A549 (cell line): ENCODE data around the gene SYNE2. TPM values are rescaled to one million over a fixed set of nuclear protein-coding genes. Genes with fewer than 3 reads are reported as not detected.
"Not testable (repeated sequence)": the region's sequence is repeated elsewhere in the genome, so short reads cannot be mapped to it uniquely, and the experiment has no call there.

Source experiments
- ATAC-seq, 2 experiments: fragments of 200-7000 bp in 1 of 2; fragments of >200 bp in 1 of 2; cut with Nextera tagmentation in 1 of 2; cut with Tn5 transposase in 1 of 2; 3 replicates each; pipeline versions ENCODE4 v1.8.0 to v1.9.1; 2018 to 2020; ENCODE audit warnings: mild to moderate bottlenecking in 1 of 2, moderate library complexity in 1 of 2
- CTCF ChIA-PET: fragments of 300-600 bp; sonication (Branson Sonifier 250); formaldehyde crosslinking; extraction: SDS; loops from one replicate; lab custom pipeline; 2021; ENCODE audit warnings: antibody characterized with exemption, inconsistent platforms; lab: Yijun Ruan, JAX
- POLR2A ChIA-PET: fragments of 350-600 bp; formaldehyde crosslinking; extraction: SDS; loops from one replicate; lab custom pipeline; 2021; ENCODE audit warnings: antibody characterized with exemption, inconsistent platforms; lab: Yijun Ruan, JAX
- DNase-seq, 2 experiments: peaks; one replicate each; pipeline versions ENCODE4 v3.0.0 to v3.0.0-alpha.2; 2011 to 2016; ENCODE audit warnings: low read depth in 1 of 2, low spot score in 1 of 2
- FAIRE-seq: peaks from 2 replicates; lab custom pipeline; 2011; peaks lifted over from hg19 to GRCh38; lab: Jason Lieb, UNC
- H3K27ac ChIP-seq, 2 experiments: fragments of >200 bp; sonication (Bioruptor Twin); formaldehyde crosslinking; 3 replicates each; pipeline ENCODE4 v1.5.1; 2016 to 2017
- H3K4me1 ChIP-seq: fragments of >200 bp; sonication (Bioruptor Twin); formaldehyde crosslinking; 3 replicates; pipeline ENCODE4 v1.6.1; 2016
- H3K4me2 ChIP-seq: fragments of >200 bp; sonication (Bioruptor Twin); formaldehyde crosslinking; 3 replicates; pipeline ENCODE4 v1.6.1; 2016
- H3K4me3 ChIP-seq: fragments of >200 bp; sonication (Bioruptor Twin); formaldehyde crosslinking; 3 replicates; pipeline ENCODE4 v1.5.1; 2016
- H3K9me3 ChIP-seq: fragments of >200 bp; sonication (Bioruptor Twin); formaldehyde crosslinking; 3 replicates; pipeline ENCODE4 v1.6.1; 2016
- ATOH8 ChIP-seq: fragments of 250-450 bp; sonication (Bioruptor Pico); IDR thresholded peaks from 2 replicates; pipeline ENCODE4 v1.5.0; 2020; ENCODE audit warnings: low read depth, mild to moderate bottlenecking, moderate library complexity
- BHLHE40 ChIP-seq: IDR thresholded peaks from 2 replicates; pipeline ENCODE4 v1.6.1; 2012; ENCODE audit warnings: low read depth, low read length, inconsistent platforms
- CBX2 ChIP-seq: fragments of 200-600 bp; sonication (generic); IDR thresholded peaks from 2 replicates; pipeline ENCODE4 v1.6.1; 2016; ENCODE audit warnings: low read depth, mild to moderate bottlenecking, borderline replicate concordance
- CBX8 ChIP-seq: fragments of 200-600 bp; sonication (generic); IDR thresholded peaks from 2 replicates; pipeline ENCODE4 v1.6.1; 2016
- CHD2 ChIP-seq: fragments of 150-350 bp; IDR thresholded peaks from 2 replicates; pipeline ENCODE4 v1.6.1; 2014; ENCODE audit warnings: low read length; ENCODE audit not compliant: partially characterized antibody
- CHD4 ChIP-seq: fragments of 200-600 bp; sonication (generic); IDR thresholded peaks from 2 replicates; pipeline ENCODE4 v1.6.1; 2016; ENCODE audit warnings: antibody characterized with exemption, mild to moderate bottlenecking, borderline replicate concordance
- CTCF ChIP-seq: fragments of >200 bp; sonication (Bioruptor Twin); formaldehyde crosslinking; IDR thresholded peaks from 3 replicates; pipeline ENCODE4 v1.5.1; 2016
- E2F6 ChIP-seq: IDR thresholded peaks from 2 replicates; pipeline ENCODE4 v1.6.1; 2012; ENCODE audit warnings: low read depth, borderline replicate concordance
- EP300 ChIP-seq, 2 experiments: fragments of >200 bp; sonication (Bioruptor Twin); formaldehyde crosslinking; IDR thresholded peaks; 2 replicates in 1 of 2; 3 replicates in 1 of 2; pipeline ENCODE4 v1.6.1; 2016 to 2017
- FOSL2 ChIP-seq, 2 experiments: fragments of 450-650 bp in 1 of 2; fragments of >200 bp in 1 of 2; sonication (Bioruptor Twin) in 1 of 2; formaldehyde crosslinking; IDR thresholded peaks; 2 replicates each; pipeline versions ENCODE4 v1.5.0 to v1.6.1; 2016 to 2020; ENCODE audit warnings: mild to moderate bottlenecking in 1 of 2, moderate library complexity in 1 of 2
- HEYL ChIP-seq: fragments of 250-450 bp; sonication (Bioruptor Pico); IDR thresholded peaks from 2 replicates; pipeline ENCODE4 v1.8.0; 2021; ENCODE audit warnings: mild to moderate bottlenecking, moderate library complexity
- HOXB5 ChIP-seq: fragments of 250-450 bp; sonication (Bioruptor Pico); IDR thresholded peaks from 2 replicates; pipeline ENCODE4 v1.5.0; 2020; ENCODE audit warnings: mild to moderate bottlenecking, moderate library complexity
- JUNB ChIP-seq: fragments of >200 bp; sonication (Bioruptor Twin); formaldehyde crosslinking; IDR thresholded peaks from 2 replicates; pipeline ENCODE4 v1.6.1; 2016
- MAX ChIP-seq: IDR thresholded peaks from 2 replicates; pipeline ENCODE4 v1.6.1; 2012
- MYC ChIP-seq: IDR thresholded peaks from 2 replicates; pipeline ENCODE4 v1.6.1; 2012; ENCODE audit warnings: mild to moderate bottlenecking, inconsistent platforms, low read length, improper control_type of control experiment, borderline replicate concordance
- NFE2L2 ChIP-seq: fragments of 150-350 bp; conservative IDR thresholded peaks from 2 replicates; pipeline ENCODE4 v1.6.1; 2014; ENCODE audit warnings: low read length
- NPAS2 ChIP-seq: fragments of 250-450 bp; sonication (Bioruptor Pico); IDR thresholded peaks from 2 replicates; pipeline ENCODE4 v1.8.0; 2022; ENCODE audit warnings: mild to moderate bottlenecking, moderate library complexity, borderline replicate concordance
- POLR2AphosphoS2 ChIP-seq: conservative IDR thresholded peaks from 2 replicates; pipeline ENCODE4 v1.6.1; 2012; ENCODE audit warnings: low read length, improper control_type of control experiment, inconsistent platforms
- RAD21 ChIP-seq, 2 experiments: fragments of >200 bp in 1 of 2; sonication (Bioruptor Twin) in 1 of 2; formaldehyde crosslinking in 1 of 2; IDR thresholded peaks in 1 of 2; conservative IDR thresholded peaks in 1 of 2; 2 replicates in 1 of 2; 3 replicates in 1 of 2; pipeline ENCODE4 v1.6.1; 2012 to 2018; ENCODE audit warnings: inconsistent platforms in 1 of 2
- RCOR1 ChIP-seq: fragments of 150-350 bp; IDR thresholded peaks from 2 replicates; pipeline ENCODE4 v1.6.1; 2014; ENCODE audit warnings: antibody characterized with exemption, low read length, low read depth
- RNF2 ChIP-seq: fragments of 200-600 bp; sonication (generic); IDR thresholded peaks from 2 replicates; pipeline ENCODE4 v1.6.1; 2016; ENCODE audit warnings: low read depth, mild to moderate bottlenecking, antibody characterized with exemption, moderate library complexity, borderline replicate concordance
- SMC3 ChIP-seq: fragments of >200 bp; sonication (Bioruptor Twin); formaldehyde crosslinking; IDR thresholded peaks from 3 replicates; pipeline ENCODE4 v1.6.1; 2018; ENCODE audit warnings: inconsistent platforms
- USF2 ChIP-seq: fragments of 450-650 bp; IDR thresholded peaks from 2 replicates; pipeline ENCODE4 v1.6.1; 2014; ENCODE audit warnings: antibody characterized with exemption
- WGBS: methylation state at CpG from one replicate; pipeline ENCODE4 v1.1.6; 2017; ENCODE audit errors: missing lambda C conversion rate; 5-methylcytosine and 5-hydroxymethylcytosine counted together
- polyA plus RNA-seq, 4 experiments: library from polyadenylated mRNA; depleted of rRNA in 3 of 4; stranded (reverse); fragments of >200 nt; fragmentation: RNase III in 1 of 4; extraction: RNeasy Plus Mini Kit Qiagen cat#74134 plus additional on column Dnase treatment in 1 of 4; gene quantifications; 2 replicates in 3 of 4; 3 replicates in 1 of 4; pipeline ENCODE4 v1.2.3, GENCODE V29; 2011 to 2017

Gene SYNE2
- polyA plus RNA-seq, 2 of the 4 experiments (the other 2 are of a cell fraction), result 3.4 to 11.3 TPM

- Histone ChIP-seq H3K9me3 (no peaks in the 10 kb centered on the region), H3K27ac (no peak overlapping the region), H3K4me2 (no peak overlapping the region), H3K4me3 (no peak overlapping the region), H3K4me1 (no peaks in the 10 kb centered on the region)
- ATAC-seq, result no peak
- DNase-seq, result no peak
- FAIRE-seq, result no peak
- 78% methylated on average over 5 of the region's 5 CpGs for WGBS
- POLR2A ChIA-PET, result no interaction called here
- CTCF ChIA-PET, result interaction anchor here (0.8 to 3.9 kb wide), 8 partner anchors 88 to 264 kb away, joined by 3 to 32 read pairs (median 3); partner anchors contain the start of gene ESR2
- TF ChIP-seq CHD2 (no peak), ATOH8 (CRISPR knock-in tag) (no peak), NFE2L2 (no peak), RNF2 (no peak), CBX2 (no peak), BHLHE40 (no peak), CBX8 (no peak), MAX (no peak), POLR2AphosphoS2 (no peak), JUNB (no peak), MYC (no peak), USF2 (no peak)
These were observed 186.2 kb downstream of the SYNE2 start for GRCh38 chr14:64038841-64039542.

- 66% methylated on average over 2 of the region's 2 CpGs for WGBS
- DNase-seq (peak in 1 of 2 experiments; percentile 13), FAIRE-seq (no peak), ATAC-seq (no peak)
- POLR2A ChIA-PET, result no interaction called here
- Histone ChIP-seq H3K27ac (no peak overlapping the region), H3K4me3 (no peak overlapping the region), H3K9me3 (no peaks in the 10 kb centered on the region), H3K4me1 (no peaks in the 10 kb centered on the region), H3K4me2 (no peak overlapping the region)
- CTCF ChIA-PET, result interaction anchor here (0.5 to 3.9 kb wide), 9 partner anchors 87 to 263 kb away, joined by 3 to 32 read pairs (median 3); partner anchors contain the start of gene ESR2
- TF ChIP-seq SMC3, result peak; percentile 32; the same call in 1 of the 3 replicates
- TF ChIP-seq JUNB, result no peak
- TF ChIP-seq NPAS2 (CRISPR knock-in tag), result no peak
- no peak for TF ChIP-seq HEYL (CRISPR knock-in tag)
- TF ChIP-seq EP300 (IDR thresholded peaks at IDR 0.05), result no peak
- TF ChIP-seq BHLHE40, result no peak
- no peak for TF ChIP-seq CBX8
- no peak for TF ChIP-seq HOXB5
- TF ChIP-seq POLR2AphosphoS2, result no peak
- TF ChIP-seq RCOR1, result no peak
- no peak for TF ChIP-seq E2F6
- no peak for TF ChIP-seq CHD4
- TF ChIP-seq RAD21 (conservative IDR thresholded peaks at IDR 0.05 in 1 of 2, IDR thresholded peaks at IDR 0.05 in 1 of 2), result peak; percentile 50 to 51; a peak in 3 of 5 replicates
- no peak for TF ChIP-seq FOSL2 (IDR thresholded peaks at IDR 0.05)
- TF ChIP-seq FOSL2 (CRISPR knock-in tag; IDR thresholded peaks at IDR 0.05), result no peak
- TF ChIP-seq ATOH8 (CRISPR knock-in tag), result no peak
- TF ChIP-seq CTCF, result peak; percentile 32; the same call in 2 of the 3 replicates
These were observed 187.2 kb downstream of the SYNE2 start for GRCh38 chr14:64040044-64040443.

GRCh38 chr14:64043296-64043695, 190.5 kb downstream of the SYNE2 start:
- FAIRE-seq, DNase-seq, H3K4me2 ChIP-seq, H3K9me3 ChIP-seq, ATAC-seq, H3K4me3 ChIP-seq, POLR2A ChIA-PET, H3K4me1 ChIP-seq, H3K27ac ChIP-seq: not testable (repeated sequence)
- CTCF ChIA-PET, result interaction anchor here (1.0 kb wide), 1 partner anchor 33 kb away, joined by 3 read pairs; no protein-coding TSS in a partner anchor
- 91% methylated on average over 6 of the region's 6 CpGs for WGBS
